Renal cortical epithelial cell (primary cell): Measurements from ENCODE around the gene ATL2. TPM values are rescaled to one million over a fixed set of nuclear protein-coding genes. Genes with fewer than 3 reads are reported as not detected.
"Not testable (repeated sequence)": the region's sequence is repeated elsewhere in the genome, so short reads cannot be mapped to it uniquely, and the experiment has no call there.

Experiments used
- DNase-seq: peaks from one replicate; pipeline ENCODE4 v3.0.0-alpha.2; 2011; ENCODE audit warnings: low read depth
- total RNA-seq: library from RNA; depleted of rRNA; stranded (reverse); fragments of >200 nt; gene quantifications from 2 replicates; pipeline ENCODE4 v1.2.3, GENCODE V29; 2014

Gene ATL2
- total RNA-seq, 1 donor from 2014 or later, result 110 TPM

- no peak for DNase-seq
Observed at GRCh38 chr2:38327580-38327979, 49.5 kb downstream of the ATL2 start.

GRCh38 chr2:38323623-38324022 lies 53.5 kb downstream of the ATL2 start:
- DNase-seq, result no peak

- DNase-seq, result no peak
Observed at GRCh38 chr2:38322224-38322914, 54.7 kb downstream of the ATL2 start.

- DNase-seq, result not testable (repeated sequence)
Observed at GRCh38 chr2:38319240-38319639, 57.8 kb downstream of the ATL2 start.

GRCh38 chr2:38317725-38318124 lies 59.3 kb downstream of the ATL2 start:
- no peak for DNase-seq

- peak; percentile 51 for DNase-seq
Observed at GRCh38 chr2:38315707-38316333, 61.3 kb downstream of the ATL2 start.

- no peak for DNase-seq
Observed at GRCh38 chr2:38308821-38309220, 68.3 kb downstream of the ATL2 start.

- DNase-seq, result no peak
Observed at GRCh38 chr2:38301969-38302702, 74.9 kb downstream of the ATL2 start.

GRCh38 chr2:38301340-38301968 lies 75.6 kb downstream of the ATL2 start:
- DNase-seq, result no peak

GRCh38 chr2:38298539-38298938 lies 78.5 kb downstream of the ATL2 start:
- no peak for DNase-seq

- no peak for DNase-seq
Observed at GRCh38 chr2:38296197-38296780, 80.8 kb downstream of the ATL2 start.

GRCh38 chr2:38294597-38294996 lies 82.5 kb downstream of the ATL2 start:
- no peak for DNase-seq

- no peak for DNase-seq
Observed at GRCh38 chr2:38293152-38293865, 83.8 kb downstream of the ATL2 start.

GRCh38 chr2:38290332-38290731 lies 86.7 kb downstream of the ATL2 start:
- DNase-seq, result no peak

- peak; percentile 11 for DNase-seq
Observed at GRCh38 chr2:38284971-38285370, 92.1 kb downstream of the ATL2 start.

GRCh38 chr2:38281095-38281742 lies 95.9 kb downstream of the ATL2 start:
- DNase-seq, result no peak

- DNase-seq, result peak; percentile 88
Observed at GRCh38 chr2:38279201-38279600, 97.9 kb downstream of the ATL2 start.

- DNase-seq, result not testable (repeated sequence)
Observed at GRCh38 chr2:38278117-38278438, 99.0 kb downstream of the ATL2 start.

GRCh38 chr2:38277245-38278116 lies 99.6 kb downstream of the ATL2 start:
- peak; percentile 97 for DNase-seq
